MM.1S (cell line): ENCODE measurements around the gene ARRDC1.

Experiments used
- DNase-seq: peaks from one replicate; pipeline ENCODE4 v3.0.0-alpha.2; 2015
- H2AFZ ChIP-seq: fragments of 300-600 bp; sonication (generic); 2 replicates; pipeline ENCODE4 v1.6.0; 2016; ENCODE audit warnings: antibody characterized with exemption, low read length
- H3F3A ChIP-seq: fragments of 300-600 bp; sonication (generic); 2 replicates; pipeline ENCODE4 v1.6.1; 2016; ENCODE audit warnings: mild to moderate bottlenecking, antibody characterized with exemption, low read length, moderate library complexity, mixed read lengths; ENCODE audit not compliant: insufficient read depth
- H3K27ac ChIP-seq: fragments of 300-600 bp; sonication (generic); 2 replicates; pipeline ENCODE4 v1.5.1; 2016; ENCODE audit warnings: mild to moderate bottlenecking, low read length
- H3K27me3 ChIP-seq: fragments of 300-600 bp; sonication (generic); replicated peaks from 2 replicates; pipeline ENCODE4 v1.6.0; 2016; ENCODE audit warnings: low read length; ENCODE audit not compliant: insufficient read depth
- H3K36me3 ChIP-seq: fragments of 300-600 bp; sonication (generic); replicated peaks from 2 replicates; pipeline ENCODE4 v1.6.1; 2016; ENCODE audit warnings: mild to moderate bottlenecking, low read length, mixed read lengths; ENCODE audit not compliant: insufficient read depth
- H3K4me1 ChIP-seq: fragments of 300-600 bp; sonication (generic); 2 replicates; pipeline ENCODE4 v1.6.1; 2016; ENCODE audit warnings: low read length, mixed read lengths
- H3K4me2 ChIP-seq: fragments of 300-600 bp; sonication (generic); 2 replicates; pipeline ENCODE4 v1.6.0; 2016; ENCODE audit warnings: low read depth, low read length
- H3K4me3 ChIP-seq: fragments of 300-600 bp; sonication (generic); 2 replicates; pipeline ENCODE4 v1.5.1; 2016; ENCODE audit warnings: low read length, mixed read lengths
- H3K79me2 ChIP-seq: fragments of 300-600 bp; sonication (generic); 2 replicates; pipeline ENCODE4 v1.6.1; 2016; ENCODE audit warnings: mixed run types, low read length, mixed read lengths
- H3K9ac ChIP-seq: fragments of 300-600 bp; sonication (generic); 2 replicates; pipeline ENCODE4 v1.6.1; 2016; ENCODE audit warnings: low read length, mixed read lengths
- H3K9me2 ChIP-seq: fragments of 300-600 bp; sonication (generic); replicated peaks from 2 replicates; pipeline ENCODE4 v1.6.1; 2016; ENCODE audit warnings: mild to moderate bottlenecking, low read length, mixed read lengths; ENCODE audit not compliant: insufficient read depth
- H3K9me3 ChIP-seq: fragments of 300-600 bp; sonication (generic); replicated peaks from 2 replicates; pipeline ENCODE4 v1.6.1; 2016; ENCODE audit warnings: mild to moderate bottlenecking, low read length, mixed read lengths; ENCODE audit not compliant: insufficient read depth
- H4K20me1 ChIP-seq: fragments of 300-600 bp; sonication (generic); 2 replicates; pipeline ENCODE4 v1.6.1; 2016; ENCODE audit warnings: mild to moderate bottlenecking, low read length, moderate library complexity, mixed read lengths; ENCODE audit not compliant: insufficient read depth
- CTCF ChIP-seq: fragments of 300-600 bp; sonication (generic); IDR thresholded peaks from 2 replicates; pipeline ENCODE4 v1.5.1; 2016; ENCODE audit warnings: antibody characterized with exemption, low read length, mixed read lengths
- EZH2 ChIP-seq: fragments of 300-600 bp; sonication (generic); optimal IDR thresholded peaks from 2 replicates; pipeline ENCODE3; 2017; ENCODE audit warnings: low read depth, mild to moderate bottlenecking, antibody characterized with exemption, low read length, mixed read lengths
- EZH2phosphoT487 ChIP-seq: fragments of 300-600 bp; sonication (generic); IDR thresholded peaks from 2 replicates; pipeline ENCODE4 v1.6.1; 2018; ENCODE audit warnings: antibody characterized with exemption, low read length

ARRDC1 gene

DNA sequence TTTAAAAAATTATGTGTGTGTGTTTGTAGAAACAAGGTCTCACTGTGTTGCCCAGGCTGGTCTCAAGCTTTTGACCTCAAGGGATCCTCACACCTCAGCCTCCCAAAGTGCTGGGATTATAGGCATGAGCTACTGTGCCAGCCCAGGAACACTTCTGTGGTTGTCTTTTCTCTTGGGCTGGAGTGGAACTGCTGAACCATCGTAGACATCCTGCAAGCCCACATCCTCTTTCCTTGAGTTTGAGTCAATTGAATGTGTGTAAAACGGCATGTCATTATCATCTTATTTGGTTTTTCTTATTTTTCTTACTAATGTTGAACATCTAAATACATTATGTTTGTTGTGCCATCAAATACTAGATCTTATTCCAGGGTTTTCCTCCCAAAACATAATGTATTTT lies 53.3 kb downstream of the ARRDC1 start:
- Histone ChIP-seq H3K79me2 (peaks cover 78% of the 10 kb centered on the region), H2AFZ (no peak overlapping the region), H3K9me2 (no peaks in the 10 kb centered on the region), H3K4me3 (no peak overlapping the region), H3K9ac (no peak overlapping the region), H3K27ac (no peak overlapping the region), H3K27me3 (no peaks in the 10 kb centered on the region), H4K20me1 (no peaks in the 10 kb centered on the region), H3K9me3 (no peaks in the 10 kb centered on the region), H3K36me3 (no peaks in the 10 kb centered on the region), H3F3A (no peaks in the 10 kb centered on the region), H3K4me2 (no peak overlapping the region), H3K4me1 (no peaks in the 10 kb centered on the region)
- no peak for TF ChIP-seq CTCF
- TF ChIP-seq EZH2, result no peak
- no peak for TF ChIP-seq EZH2phosphoT487
- no peak for DNase-seq

GRCh38 chr9:137660144-137660543 lies 54.7 kb downstream of the ARRDC1 start:
- Histone ChIP-seq H3K27ac (no peak overlapping the region), H2AFZ (no peak overlapping the region), H4K20me1 (no peaks in the 10 kb centered on the region), H3K9ac (no peak overlapping the region), H3F3A (no peaks in the 10 kb centered on the region), H3K9me3 (no peaks in the 10 kb centered on the region), H3K4me2 (no peak overlapping the region), H3K4me3 (no peak overlapping the region), H3K36me3 (no peaks in the 10 kb centered on the region), H3K9me2 (no peaks in the 10 kb centered on the region), H3K4me1 (no peaks in the 10 kb centered on the region), H3K27me3 (no peaks in the 10 kb centered on the region), H3K79me2 (peaks cover 83% of the 10 kb centered on the region)
- DNase-seq, result no peak
- TF ChIP-seq CTCF (no peak), EZH2 (no peak), EZH2phosphoT487 (no peak)

GRCh38 chr9:137663584-137663983 lies 58.1 kb downstream of the ARRDC1 start:
- H3K9me3 ChIP-seq, result no peaks in the 10 kb centered on the region
- no peaks in the 10 kb centered on the region for H3K9me2 ChIP-seq
- peaks cover 20% of the 10 kb centered on the region for H3F3A ChIP-seq
- H3K79me2 ChIP-seq, result peaks cover 91% of the 10 kb centered on the region
- H2AFZ ChIP-seq, result no peak overlapping the region
- no peak overlapping the region for H3K9ac ChIP-seq
- no peak overlapping the region for H3K27ac ChIP-seq
- TF ChIP-seq EZH2, result no peak
- no peak for TF ChIP-seq EZH2phosphoT487
- TF ChIP-seq CTCF, result no peak
- 0 out of 2 replicates have a peak, but pooled peaks cover 3% of the 10 kb centered on the region for H3K36me3 ChIP-seq
- no peak overlapping the region for H3K4me3 ChIP-seq
- no peaks in the 10 kb centered on the region for H3K27me3 ChIP-seq
- peaks cover 27% of the 10 kb centered on the region for H3K4me1 ChIP-seq
- H4K20me1 ChIP-seq, result no peaks in the 10 kb centered on the region
- DNase-seq, result no peak
- H3K4me2 ChIP-seq, result no peak overlapping the region
